Glutamatergic neuron (in vitro differentiated cells): Measurements from ENCODE around the gene UMODL1. TPM values are rescaled to one million over a fixed set of nuclear protein-coding genes. Genes with fewer than 3 reads are reported as not detected.

ENCODE experiments used
- DNase-seq: peaks from one replicate; pipeline ENCODE4 v3.0.0; 2022
- H3K27ac Mint-ChIP-seq: one replicate; pipeline ENCODE4 v1.8.0; 2020; ENCODE audit warnings: mild to moderate bottlenecking, mixed read lengths, inconsistent platforms; ENCODE audit not compliant: unreplicated experiment
- H3K27me3 Mint-ChIP-seq: one replicate; pipeline ENCODE4 v1.8.0; 2020; ENCODE audit warnings: mild to moderate bottlenecking, moderate library complexity, mixed read lengths, inconsistent platforms; ENCODE audit not compliant: unreplicated experiment
- H3K36me3 Mint-ChIP-seq: one replicate; pipeline ENCODE4 v1.8.0; 2020; ENCODE audit warnings: mild to moderate bottlenecking, mixed read lengths, inconsistent platforms; ENCODE audit not compliant: unreplicated experiment
- H3K4me1 Mint-ChIP-seq: one replicate; pipeline ENCODE4 v1.8.0; 2020; ENCODE audit warnings: mild to moderate bottlenecking, low read depth, mixed read lengths, inconsistent platforms; ENCODE audit not compliant: unreplicated experiment
- H3K4me3 Mint-ChIP-seq: one replicate; pipeline ENCODE4 v1.8.0; 2020; ENCODE audit warnings: mild to moderate bottlenecking, mixed read lengths, inconsistent platforms; ENCODE audit not compliant: unreplicated experiment
- H3K9me3 Mint-ChIP-seq: one replicate; pipeline ENCODE4 v1.8.0; 2020; ENCODE audit warnings: mild to moderate bottlenecking, moderate library complexity, mixed read lengths, inconsistent platforms; ENCODE audit not compliant: unreplicated experiment
- CTCF ChIP-seq: fragments of 200-600 bp; sonication (generic); IDR thresholded peaks from one replicate; pipeline ENCODE4 v1.5.0; 2021; ENCODE audit not compliant: partially characterized antibody, unreplicated experiment
- total RNA-seq: library from RNA; stranded (reverse); fragmentation: NEBNext Ultra II Directional; extraction: Animal tissue kit (Norgen Biotek cat#: 25700); gene quantifications from one replicate; pipeline ENCODE4 v1.2.1, GENCODE V29; 2021; ENCODE audit not compliant: unreplicated experiment

UMODL1 gene
- total RNA-seq, 1 donor from 2014 or later = not detected

GRCh38 chr21:42132183-42132582 lies 61.1 kb downstream of the UMODL1 start:
- no peak overlapping the region for H3K27ac Mint-ChIP-seq
- peaks cover 8% of the 10 kb centered on the region for H3K4me1 Mint-ChIP-seq
- no peaks in the 10 kb centered on the region for H3K9me3 Mint-ChIP-seq
- no peaks in the 10 kb centered on the region for H3K36me3 Mint-ChIP-seq
- no peak for TF ChIP-seq CTCF
- no peaks in the 10 kb centered on the region for H3K27me3 Mint-ChIP-seq
- H3K4me3 Mint-ChIP-seq = no peak overlapping the region
- DNase-seq = no peak

GRCh38 chr21:42133131-42133530 lies 62.0 kb downstream of the UMODL1 start:
- TF ChIP-seq CTCF = no peak
- Mint-ChIP-seq H3K27me3 (no peaks in the 10 kb centered on the region), H3K27ac (no peak overlapping the region), H3K9me3 (no peaks in the 10 kb centered on the region), H3K4me3 (no peak overlapping the region), H3K4me1 (peaks cover 8% of the 10 kb centered on the region), H3K36me3 (no peaks in the 10 kb centered on the region)
- DNase-seq = no peak

GRCh38 chr21:42135386-42136052 lies 64.4 kb downstream of the UMODL1 start:
- Mint-ChIP-seq H3K4me3 (no peak overlapping the region), H3K9me3 (no peaks in the 10 kb centered on the region), H3K27me3 (no peaks in the 10 kb centered on the region), H3K36me3 (no peaks in the 10 kb centered on the region), H3K27ac (no peak overlapping the region), H3K4me1 (peaks cover 8% of the 10 kb centered on the region)
- no peak for TF ChIP-seq CTCF
- DNase-seq = no peak

- Mint-ChIP-seq H3K27me3 (no peaks in the 10 kb centered on the region), H3K4me3 (no peak overlapping the region), H3K9me3 (no peaks in the 10 kb centered on the region), H3K27ac (no peak overlapping the region), H3K36me3 (no peaks in the 10 kb centered on the region), H3K4me1 (peaks cover 8% of the 10 kb centered on the region)
- no peak for TF ChIP-seq CTCF
- no peak for DNase-seq
Observed at GRCh38 chr21:42137191-42137904, 66.2 kb downstream of the UMODL1 start.
